ENCODE data around the gene PIK3AP1. TPM values are rescaled to one million over a fixed set of nuclear protein-coding genes. Genes with fewer than 3 reads are reported as not detected.
"Not testable (repeated sequence)": the region's sequence is repeated elsewhere in the genome, so short reads cannot be mapped to it uniquely, and the experiment has no call there.

The PIK3AP1 gene
- total RNA-seq, 2 donors from 2014 or later = 5.1 to 20.6 TPM

- H3K27ac Mint-ChIP-seq = peak overlapping the region; percentile 5
- ATAC-seq (replicated peaks in 1 of 2) (no peak), DNase-seq (no peak)
- no peaks in the 10 kb centered on the region for H3K9me3 Mint-ChIP-seq
- no peaks in the 10 kb centered on the region for H3K36me3 Mint-ChIP-seq (ENCODE audit: insufficient read depth in 2 of 2)
- peaks cover 20% of the 10 kb centered on the region for H3K4me1 Mint-ChIP-seq (ENCODE audit: low read depth)
- H3K27me3 Mint-ChIP-seq (ENCODE audit: low read depth) = peaks cover 6% of the 10 kb centered on the region
- H3K4me3 Mint-ChIP-seq = no peak overlapping the region
These were observed 25.6 kb upstream of the PIK3AP1 start for GRCh38 chr10:96745950-96746349.

- peaks cover 6% of the 10 kb centered on the region for H3K27me3 Mint-ChIP-seq (ENCODE audit: low read depth)
- ATAC-seq (replicated peaks in 1 of 2) = no peak
- no peaks in the 10 kb centered on the region for H3K36me3 Mint-ChIP-seq (ENCODE audit: insufficient read depth in 2 of 2)
- DNase-seq = no peak
- peaks cover 20% of the 10 kb centered on the region for H3K4me1 Mint-ChIP-seq (ENCODE audit: low read depth)
- no peak overlapping the region for H3K27ac Mint-ChIP-seq
- no peak overlapping the region for H3K4me3 Mint-ChIP-seq
- no peaks in the 10 kb centered on the region for H3K9me3 Mint-ChIP-seq
These were observed 23.8 kb upstream of the PIK3AP1 start for GRCh38 chr10:96743988-96744585.

GRCh38 chr10:96741557-96741956 is 21.2 kb upstream of the PIK3AP1 start:
- not testable (repeated sequence) for ATAC-seq (replicated peaks in 1 of 2); H3K27me3 Mint-ChIP-seq (ENCODE audit: low read depth); H3K9me3 Mint-ChIP-seq

GRCh38 chr10:96740579-96741281 is 20.4 kb upstream of the PIK3AP1 start:
- Mint-ChIP-seq H3K27me3 (ENCODE audit: low read depth) (peaks cover 4% of the 10 kb centered on the region), H3K9me3 (no peaks in the 10 kb centered on the region), H3K27ac (no peak overlapping the region), H3K4me1 (ENCODE audit: low read depth) (peaks cover 6% of the 10 kb centered on the region), H3K36me3 (ENCODE audit: insufficient read depth in 2 of 2) (no peaks in the 10 kb centered on the region), H3K4me3 (no peak overlapping the region)
- ATAC-seq (replicated peaks in 1 of 2) = no peak
- DNase-seq = no peak

More at GRCh38 chr10:96741557-96741956, 21.2 kb upstream of the PIK3AP1 start:
- not testable (repeated sequence) for DNase-seq; H3K4me3 Mint-ChIP-seq; H3K27ac Mint-ChIP-seq; H3K4me1 Mint-ChIP-seq (ENCODE audit: low read depth); H3K36me3 Mint-ChIP-seq (ENCODE audit: insufficient read depth in 2 of 2)

GRCh38 chr10:96740141-96740540 is 19.8 kb upstream of the PIK3AP1 start:
- DNase-seq (no peak), ATAC-seq (replicated peaks in 1 of 2) (no peak)
- Mint-ChIP-seq H3K4me1 (ENCODE audit: low read depth) (peaks cover 6% of the 10 kb centered on the region), H3K9me3 (no peaks in the 10 kb centered on the region), H3K36me3 (ENCODE audit: insufficient read depth in 2 of 2) (no peaks in the 10 kb centered on the region), H3K27me3 (ENCODE audit: low read depth) (no peaks in the 10 kb centered on the region), H3K4me3 (no peak overlapping the region), H3K27ac (no peak overlapping the region)

GRCh38 chr10:96737307-96737902 is 17.1 kb upstream of the PIK3AP1 start:
- not testable (repeated sequence) for DNase-seq; H3K9me3 Mint-ChIP-seq; H3K4me3 Mint-ChIP-seq; H3K27ac Mint-ChIP-seq; H3K4me1 Mint-ChIP-seq (ENCODE audit: low read depth); ATAC-seq (replicated peaks in 1 of 2); H3K27me3 Mint-ChIP-seq (ENCODE audit: low read depth); H3K36me3 Mint-ChIP-seq (ENCODE audit: insufficient read depth in 2 of 2)

- Mint-ChIP-seq H3K36me3 (ENCODE audit: insufficient read depth in 2 of 2) (no peaks in the 10 kb centered on the region), H3K4me3 (no peak overlapping the region), H3K27me3 (ENCODE audit: low read depth) (peaks cover 12% of the 10 kb centered on the region), H3K27ac (no peak overlapping the region), H3K9me3 (no peaks in the 10 kb centered on the region), H3K4me1 (ENCODE audit: low read depth) (peaks cover 14% of the 10 kb centered on the region)
- ATAC-seq (replicated peaks in 1 of 2) (no peak), DNase-seq (no peak)
These were observed 4.3 kb upstream of the PIK3AP1 start for GRCh38 chr10:96724621-96725020.

- Mint-ChIP-seq H3K4me3 (peak overlapping the region; percentile 71 to 93), H3K36me3 (ENCODE audit: insufficient read depth in 2 of 2) (no peaks in the 10 kb centered on the region), H3K9me3 (no peaks in the 10 kb centered on the region), H3K27ac (peak overlapping the region; percentile 91), H3K4me1 (ENCODE audit: low read depth) (peaks cover 20% of the 10 kb centered on the region), H3K27me3 (ENCODE audit: low read depth) (peaks cover 24% of the 10 kb centered on the region)
- no peak for ATAC-seq (replicated peaks in 1 of 2)
- no peak for DNase-seq
These were observed 876 bp upstream of the PIK3AP1 start for GRCh38 chr10:96721207-96721572.

GRCh38 chr10:96719850-96720421 is 378 bp downstream of the PIK3AP1 start:
- peak; percentile 72 to 78 for ATAC-seq (replicated peaks in 1 of 2)
- Mint-ChIP-seq H3K36me3 (ENCODE audit: insufficient read depth in 2 of 2) (no peaks in the 10 kb centered on the region), H3K4me3 (peak overlapping the region; percentile 92 to 98)

GRCh38 chr10:96719200-96719599 is 1.1 kb downstream of the PIK3AP1 start:
- DNase-seq (no peak), ATAC-seq (replicated peaks in 1 of 2) (no peak)
- peak overlapping the region; percentile 92 to 98 for H3K4me3 Mint-ChIP-seq
- peak overlapping the region; percentile 12 for H3K27ac Mint-ChIP-seq
- peaks cover 20% of the 10 kb centered on the region for H3K4me1 Mint-ChIP-seq (ENCODE audit: low read depth)
- no peaks in the 10 kb centered on the region for H3K36me3 Mint-ChIP-seq (ENCODE audit: insufficient read depth in 2 of 2)
- H3K27me3 Mint-ChIP-seq (ENCODE audit: low read depth) = peaks cover 24% of the 10 kb centered on the region
- no peaks in the 10 kb centered on the region for H3K9me3 Mint-ChIP-seq

More at GRCh38 chr10:96719850-96720421, 378 bp downstream of the PIK3AP1 start:
- Mint-ChIP-seq H3K9me3 (no peaks in the 10 kb centered on the region), H3K4me1 (ENCODE audit: low read depth) (peaks cover 20% of the 10 kb centered on the region), H3K27me3 (ENCODE audit: low read depth) (peaks cover 24% of the 10 kb centered on the region), H3K27ac (peak overlapping the region; percentile 62)
- DNase-seq = peak; percentile 73

- H3K27ac Mint-ChIP-seq = peak overlapping the region; percentile 43
- ATAC-seq (replicated peaks in 1 of 2) = no peak
- H3K4me1 Mint-ChIP-seq (ENCODE audit: low read depth) = peaks cover 20% of the 10 kb centered on the region
- peaks cover 24% of the 10 kb centered on the region for H3K27me3 Mint-ChIP-seq (ENCODE audit: low read depth)
- no peak for DNase-seq
- peak overlapping the region; percentile 92 to 98 for H3K4me3 Mint-ChIP-seq
- H3K36me3 Mint-ChIP-seq (ENCODE audit: insufficient read depth in 2 of 2) = no peaks in the 10 kb centered on the region
- H3K9me3 Mint-ChIP-seq = no peaks in the 10 kb centered on the region
These were observed 1.9 kb downstream of the PIK3AP1 start for GRCh38 chr10:96718304-96718990.

GRCh38 chr10:96716390-96716789 is 3.9 kb downstream of the PIK3AP1 start:
- H3K4me3 Mint-ChIP-seq = peak overlapping the region in 1 of 2 donors; percentile 2

More at GRCh38 chr10:96716390-96716789, 3.9 kb downstream of the PIK3AP1 start:
- no peak for ATAC-seq (replicated peaks in 1 of 2)
- peaks cover 16% of the 10 kb centered on the region for H3K27me3 Mint-ChIP-seq (ENCODE audit: low read depth)
- peaks cover 20% of the 10 kb centered on the region for H3K4me1 Mint-ChIP-seq (ENCODE audit: low read depth)
- H3K36me3 Mint-ChIP-seq (ENCODE audit: insufficient read depth in 2 of 2) = no peaks in the 10 kb centered on the region
- no peaks in the 10 kb centered on the region for H3K9me3 Mint-ChIP-seq
- DNase-seq = no peak
- no peak overlapping the region for H3K27ac Mint-ChIP-seq

Measured in activated T-cell treated with anti-CD3 and anti-CD28 coated beads, Interleukin-2, amount 50 U/mL, for 72 hours (primary cell).